Calu3 (cell line): ENCODE data around the gene TNK2. TPM values are rescaled to one million over a fixed set of nuclear protein-coding genes. Genes with fewer than 3 reads are reported as not detected.
"Not testable (repeated sequence)": the region's sequence is repeated elsewhere in the genome, so short reads cannot be mapped to it uniquely, and the experiment has no call there.

Experiments used
- BruUV-seq: library from RNA; stranded (reverse); fragments of 400-500 nt; replicated peaks from 2 replicates; lab custom pipeline; 2021; lab: Mats Ljungman, UMichigan
- CTCF ChIA-PET: fragments of 300-600 bp; sonication (Branson Sonifier 250); formaldehyde crosslinking; loops from one replicate; lab custom pipeline; 2022; ENCODE audit warnings: antibody characterized with exemption; lab: Charles Lee
- DNase-seq: peaks from one replicate; pipeline ENCODE4 v3.0.0; 2022
- H3K27ac Mint-ChIP-seq: one replicate; pipeline ENCODE4 v1.8.0; 2022; ENCODE audit warnings: mixed read lengths; ENCODE audit not compliant: unreplicated experiment
- H3K27me3 Mint-ChIP-seq: one replicate; pipeline ENCODE4 v1.8.0; 2022; ENCODE audit warnings: mixed read lengths; ENCODE audit not compliant: unreplicated experiment
- H3K36me3 Mint-ChIP-seq: one replicate; pipeline ENCODE4 v1.8.0; 2022; ENCODE audit warnings: mild to moderate bottlenecking, moderate library complexity, mixed read lengths; ENCODE audit not compliant: insufficient read depth, unreplicated experiment
- H3K4me1 Mint-ChIP-seq: one replicate; pipeline ENCODE4 v1.8.0; 2022; ENCODE audit warnings: mild to moderate bottlenecking, low read depth, mixed read lengths; ENCODE audit not compliant: unreplicated experiment
- H3K4me3 Mint-ChIP-seq: one replicate; pipeline ENCODE4 v1.8.0; 2022; ENCODE audit warnings: mild to moderate bottlenecking, low read depth, moderate library complexity, mixed read lengths; ENCODE audit not compliant: unreplicated experiment
- H3K9me3 Mint-ChIP-seq: one replicate; pipeline ENCODE4 v1.8.0; 2022; ENCODE audit warnings: low read depth, mixed read lengths; ENCODE audit not compliant: unreplicated experiment
- intact Hi-C: fragments of 100-400 bp; cut with micrococcal nuclease; formaldehyde crosslinking; loops from one replicate; pipeline ENCODE4 v1.10.0; 2022; ENCODE audit not compliant: unreplicated experiment
- total RNA-seq: library from RNA; stranded (reverse); gene quantifications from 2 replicates; pipeline ENCODE4 v1.2.3, GENCODE V29; 2022
- TF ChIP-seq, protein P1 (sequence below): fragments of 200-600 bp; IDR thresholded peaks from one replicate; pipeline ENCODE4 v1.8.0; 2022; ENCODE audit warnings: antibody characterized with exemption; ENCODE audit not compliant: unreplicated experiment

The TNK2 gene
- total RNA-seq, 1 experiment from 2014 or later, result 50.4 TPM

DNA sequence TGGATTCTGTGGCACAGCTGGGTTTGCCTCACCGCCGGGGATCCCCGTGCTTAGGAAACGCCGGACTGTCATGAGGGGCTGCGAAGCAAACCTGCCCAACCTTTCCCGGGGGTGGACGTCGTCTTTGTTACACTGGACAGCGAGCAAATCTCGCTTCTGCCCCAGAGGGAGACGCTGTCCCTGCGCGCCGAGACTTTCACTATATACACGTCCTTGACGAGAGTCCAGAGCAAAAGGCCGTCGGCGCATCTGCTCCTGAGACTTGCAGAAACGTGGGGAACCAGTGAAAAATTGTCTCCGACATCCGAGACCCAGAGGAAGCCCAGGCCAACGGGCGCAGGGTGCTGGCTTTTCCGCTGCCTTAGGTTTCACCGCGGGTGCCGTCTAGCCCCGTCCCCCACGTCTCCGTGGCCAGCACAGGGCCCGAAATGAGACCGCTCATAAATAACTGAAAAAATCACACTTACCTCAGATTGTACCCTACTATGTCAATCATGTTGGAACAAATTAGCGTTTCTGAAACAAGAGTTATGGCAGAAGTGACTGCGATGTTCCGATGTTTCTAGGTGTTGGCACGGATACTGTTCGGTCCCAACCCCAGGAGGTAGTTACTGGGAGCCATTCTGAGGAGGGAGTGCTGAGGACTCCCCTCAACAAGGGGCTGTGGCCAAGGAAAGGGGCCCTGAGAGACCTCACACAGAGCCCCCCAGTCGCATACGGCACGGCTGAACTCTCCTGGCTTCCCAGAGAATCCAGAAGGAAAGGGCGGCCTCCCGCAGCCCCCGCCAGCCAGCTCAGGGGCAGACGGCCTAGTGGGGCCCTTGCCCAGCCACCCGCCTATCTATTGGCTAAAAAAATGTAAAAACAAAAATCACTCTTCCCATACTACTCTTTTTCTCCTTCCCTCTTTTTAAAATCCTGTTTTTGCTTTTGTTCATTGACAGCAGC, 82.2 kb downstream of the TNK2 start:
- TF ChIP-seq, protein P1, sequence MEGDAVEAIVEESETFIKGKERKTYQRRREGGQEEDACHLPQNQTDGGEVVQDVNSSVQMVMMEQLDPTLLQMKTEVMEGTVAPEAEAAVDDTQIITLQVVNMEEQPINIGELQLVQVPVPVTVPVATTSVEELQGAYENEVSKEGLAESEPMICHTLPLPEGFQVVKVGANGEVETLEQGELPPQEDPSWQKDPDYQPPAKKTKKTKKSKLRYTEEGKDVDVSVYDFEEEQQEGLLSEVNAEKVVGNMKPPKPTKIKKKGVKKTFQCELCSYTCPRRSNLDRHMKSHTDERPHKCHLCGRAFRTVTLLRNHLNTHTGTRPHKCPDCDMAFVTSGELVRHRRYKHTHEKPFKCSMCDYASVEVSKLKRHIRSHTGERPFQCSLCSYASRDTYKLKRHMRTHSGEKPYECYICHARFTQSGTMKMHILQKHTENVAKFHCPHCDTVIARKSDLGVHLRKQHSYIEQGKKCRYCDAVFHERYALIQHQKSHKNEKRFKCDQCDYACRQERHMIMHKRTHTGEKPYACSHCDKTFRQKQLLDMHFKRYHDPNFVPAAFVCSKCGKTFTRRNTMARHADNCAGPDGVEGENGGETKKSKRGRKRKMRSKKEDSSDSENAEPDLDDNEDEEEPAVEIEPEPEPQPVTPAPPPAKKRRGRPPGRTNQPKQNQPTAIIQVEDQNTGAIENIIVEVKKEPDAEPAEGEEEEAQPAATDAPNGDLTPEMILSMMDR, result no peak
- CTCF ChIA-PET, result no interaction called here
- intact Hi-C loops, result no loop called here
- BruUV-seq, result no TSS peak
- DNase-seq, result no peak
- H3K9me3 Mint-ChIP-seq, result no peaks in the 10 kb centered on the region
- peaks cover 38% of the 10 kb centered on the region for H3K4me1 Mint-ChIP-seq
- H3K4me3 Mint-ChIP-seq, result no peak overlapping the region
- H3K36me3 Mint-ChIP-seq, result peaks cover 24% of the 10 kb centered on the region
- H3K27me3 Mint-ChIP-seq, result no peaks in the 10 kb centered on the region
- H3K27ac Mint-ChIP-seq, result no peak overlapping the region

DNA sequence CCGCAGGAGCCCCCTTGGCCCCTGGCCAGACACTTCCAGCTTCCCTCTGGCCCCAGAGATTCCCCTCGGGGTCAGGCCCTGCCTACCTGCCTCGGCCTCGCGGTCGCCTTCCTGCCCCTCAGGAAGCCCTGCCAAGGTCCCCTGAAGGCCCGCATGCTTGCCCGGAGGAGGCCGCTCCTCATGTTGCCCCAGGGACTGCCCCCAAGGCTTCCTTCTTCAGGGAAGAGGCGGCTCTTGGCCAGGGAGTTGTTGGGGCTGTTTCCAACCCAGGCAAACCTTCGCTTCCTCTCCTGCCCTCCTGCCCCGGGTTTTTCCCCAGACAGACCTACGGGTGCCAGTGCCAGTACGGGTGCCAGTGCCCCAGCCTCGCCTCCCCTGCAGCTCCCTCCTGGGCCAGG, 83.2 kb downstream of the TNK2 start:
- peaks cover 24% of the 10 kb centered on the region for H3K36me3 Mint-ChIP-seq
- no peaks in the 10 kb centered on the region for H3K27me3 Mint-ChIP-seq
- no peak for DNase-seq
- no peaks in the 10 kb centered on the region for H3K9me3 Mint-ChIP-seq
- H3K27ac Mint-ChIP-seq, result no peak overlapping the region
- intact Hi-C loops, result no loop called here
- TF ChIP-seq, protein P1, result no peak
- CTCF ChIA-PET, result interaction anchor here (0.6 kb wide), 1 partner anchor 316 kb away, joined by 3 read pairs; no protein-coding TSS in a partner anchor
- peaks cover 47% of the 10 kb centered on the region for H3K4me1 Mint-ChIP-seq
- BruUV-seq, result no TSS peak
- no peak overlapping the region for H3K4me3 Mint-ChIP-seq

- BruUV-seq, H3K27ac Mint-ChIP-seq, DNase-seq, H3K4me3 Mint-ChIP-seq, H3K9me3 Mint-ChIP-seq, intact Hi-C loops, H3K27me3 Mint-ChIP-seq: not testable (repeated sequence)
- CTCF ChIA-PET, result interaction anchor here (0.6 kb wide), 1 partner anchor 315 kb away, joined by 3 read pairs; no protein-coding TSS in a partner anchor
- H3K4me1 Mint-ChIP-seq, result peaks cover 48% of the 10 kb centered on the region
- H3K36me3 Mint-ChIP-seq, result peaks cover 24% of the 10 kb centered on the region
These were observed 83.7 kb downstream of the TNK2 start for GRCh38 chr3:195824425-195825190.

GRCh38 chr3:195823999-195824398, 84.4 kb downstream of the TNK2 start:
- TF ChIP-seq, protein P1, result no peak
- H3K36me3 Mint-ChIP-seq, result peaks cover 28% of the 10 kb centered on the region
- CTCF ChIA-PET, result no interaction called here
- H3K4me1 Mint-ChIP-seq, result peaks cover 43% of the 10 kb centered on the region
- intact Hi-C loops, result no loop called here
- H3K27ac Mint-ChIP-seq, result peak overlapping the region; percentile 62
- no peaks in the 10 kb centered on the region for H3K9me3 Mint-ChIP-seq
- no peak overlapping the region for H3K4me3 Mint-ChIP-seq
- no TSS peak for BruUV-seq
- no peaks in the 10 kb centered on the region for H3K27me3 Mint-ChIP-seq
- DNase-seq, result peak; percentile 63
